Keratinocyte (primary cell): ENCODE measurements around the gene TMEM87A. TPM values are rescaled to one million over a fixed set of nuclear protein-coding genes. Genes with fewer than 3 reads are reported as not detected.
A peak's percentile ranks its signal among the peaks of the same experiment; 100 is the strongest.

ENCODE experiments used
- DNase-seq: peaks from one replicate; pipeline ENCODE4 v3.0.0-alpha.2; 2011; ENCODE audit warnings: low read depth, missing footprints, low spot score
- FAIRE-seq: peaks from 2 replicates; lab custom pipeline; 2011; peaks lifted over from hg19 to GRCh38; lab: Jason Lieb, UNC
- H2AFZ ChIP-seq: 2 replicates; pipeline ENCODE4 v1.6.0; 2012; ENCODE audit warnings: low read length, control low read depth, inconsistent platforms; ENCODE audit not compliant: control insufficient read depth
- H3K27ac ChIP-seq: 2 replicates; pipeline ENCODE4 v1.5.1; 2011; ENCODE audit warnings: low read length; ENCODE audit not compliant: control insufficient read depth, insufficient read depth
- H3K27me3 ChIP-seq: 3 replicates; pipeline ENCODE4 v1.6.0; 2011; ENCODE audit warnings: low read length; ENCODE audit not compliant: control insufficient read depth, insufficient read depth; ENCODE audit errors: extremely low read depth
- H3K36me3 ChIP-seq, 2 experiments: 2 replicates in 1 of 2; 3 replicates in 1 of 2; pipeline ENCODE4 v1.5.1; 2011; ENCODE audit warnings: low read length in 2 of 2, mild to moderate bottlenecking in 1 of 2; ENCODE audit not compliant: control insufficient read depth in 2 of 2, insufficient read depth in 2 of 2; ENCODE audit errors: extremely low read depth in 1 of 2
- H3K4me1 ChIP-seq: 3 replicates; pipeline ENCODE4 v1.5.1; 2011; ENCODE audit warnings: low read length; ENCODE audit not compliant: control insufficient read depth, insufficient read depth; ENCODE audit errors: extremely low read depth
- H3K4me2 ChIP-seq: 3 replicates; pipeline ENCODE4 v1.6.0; 2011; ENCODE audit warnings: low read depth, low read length; ENCODE audit not compliant: control insufficient read depth, insufficient read depth; ENCODE audit errors: extremely low read depth
- H3K4me3 ChIP-seq, 3 experiments: fragments of 200-600 bp in 1 of 3; sonication (generic) in 1 of 3; 2 replicates in 2 of 3; 3 replicates in 1 of 3; pipeline ENCODE4 v1.5.1; 2011 to 2016; ENCODE audit warnings: low read length in 3 of 3, mild to moderate bottlenecking in 3 of 3, control low read depth in 2 of 3, inconsistent platforms in 1 of 3, low read depth in 1 of 3, mixed read lengths in 1 of 3, mixed run types in 1 of 3, moderate library complexity in 1 of 3; ENCODE audit not compliant: control insufficient read depth in 2 of 3, insufficient read depth in 2 of 3; ENCODE audit errors: extremely low read depth in 1 of 3
- H3K79me2 ChIP-seq: 2 replicates; pipeline ENCODE4 v1.6.0; 2012; ENCODE audit warnings: low read length; ENCODE audit not compliant: control insufficient read depth, insufficient read depth
- H3K9ac ChIP-seq: 3 replicates; pipeline ENCODE4 v1.6.0; 2011; ENCODE audit warnings: low read length; ENCODE audit not compliant: control insufficient read depth, insufficient read depth; ENCODE audit errors: extremely low read depth
- H3K9me1 ChIP-seq: 3 replicates; pipeline ENCODE4 v1.6.0; 2011; ENCODE audit warnings: low read length; ENCODE audit not compliant: control insufficient read depth, insufficient read depth; ENCODE audit errors: extremely low read depth
- H3K9me3 ChIP-seq: 2 replicates; pipeline ENCODE4 v1.5.1; 2012; ENCODE audit warnings: low read depth, low read length; ENCODE audit not compliant: control insufficient read depth
- H4K20me1 ChIP-seq: 3 replicates; pipeline ENCODE4 v1.6.0; 2011; ENCODE audit warnings: low read length; ENCODE audit not compliant: control insufficient read depth, insufficient read depth; ENCODE audit errors: extremely low read depth
- CTCF ChIP-seq, 3 experiments: IDR thresholded peaks in 1 of 3; conservative IDR thresholded peaks in 1 of 3; optimal IDR thresholded peaks in 1 of 3; 2 replicates in 2 of 3; 3 replicates in 1 of 3; pipeline versions ENCODE3 to v1.5.1; 2011; ENCODE audit warnings: low read length in 3 of 3, mild to moderate bottlenecking in 3 of 3, moderate library complexity in 2 of 3, control low read depth in 1 of 3, inconsistent platforms in 1 of 3; ENCODE audit not compliant: insufficient read depth in 2 of 3; ENCODE audit errors: extremely low read depth in 1 of 3
- EZH2 ChIP-seq: IDR thresholded peaks from one replicate; pipeline ENCODE4 v1.6.1; 2012; ENCODE audit warnings: inconsistent platforms, mild to moderate bottlenecking, low read length, moderate library complexity
- dilution Hi-C: fragments of 300-500 bp; cut with MboI; formaldehyde crosslinking; loops from one replicate; pipeline ENCODE4 v1.7.0; 2020; ENCODE audit warnings: low sequenced_read_pairs; ENCODE audit not compliant: extremely low pct_ligation_motif_present
- polyA plus RNA-seq, 5 experiments: library from polyadenylated mRNA; depleted of rRNA in 3 of 5; stranded (reverse) in 3 of 5; stranded (forward) in 1 of 5; unstranded in 1 of 5; fragments of >200 nt; gene quantifications; 1 replicate in 1 of 5; 2 replicates in 3 of 5; 3 replicates in 1 of 5; pipeline versions ENCODE4 v1.2.1 to v1.2.3, GENCODE V29; 2011 to 2012; ENCODE audit warnings: missing spikeins in 2 of 5, low read depth in 1 of 5, low replicate concordance in 1 of 5

Gene TMEM87A
- polyA plus RNA-seq, 1 donor (not counting 4 experiments of a cell fraction or from before 2014, with no cell fraction given): 43.7 TPM

DNA sequence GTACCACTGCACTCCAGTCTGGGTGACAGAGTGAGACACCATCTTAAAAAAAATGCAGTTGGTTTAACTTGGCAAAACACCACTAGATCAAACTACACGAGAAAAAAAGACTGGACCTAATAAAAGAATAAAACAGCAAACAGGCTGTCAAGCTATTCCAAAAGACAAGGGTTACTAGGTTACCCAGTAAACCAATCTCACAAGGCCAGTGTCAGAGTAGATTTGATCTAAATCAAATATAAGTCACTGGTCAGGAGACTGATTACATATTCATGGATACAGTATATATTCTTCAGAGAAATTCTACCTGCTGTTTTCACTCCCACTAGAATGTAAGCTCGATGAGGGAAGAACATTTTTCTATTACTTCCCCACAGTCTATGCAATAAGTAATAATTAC is 2.7 kb downstream of the TMEM87A start:
- Histone ChIP-seq H3K9me1 (no peaks in the 10 kb centered on the region), H3K9me3 (no peaks in the 10 kb centered on the region)

GRCh38 chr15:42267286-42267685 is 5.9 kb downstream of the TMEM87A start:
- TF ChIP-seq EZH2 (no peak), CTCF (optimal IDR thresholded peaks at IDR 0.05 in 1 of 3, IDR thresholded peaks at IDR 0.05 in 1 of 3, conservative IDR thresholded peaks at IDR 0.05 in 1 of 3; ENCODE audit: extremely low read depth in 1 of 3, insufficient read depth in 2 of 3, low read length in 3 of 3) (no peak)

More for the DNA sequence above, 2.7 kb downstream of the TMEM87A start:
- peak overlapping the region in 1 of 3 experiments; percentile 86 for H3K4me3 ChIP-seq
- no peaks in the 10 kb centered on the region for H3K27me3 ChIP-seq
- no peak overlapping the region for H3K27ac ChIP-seq
- peaks cover 61% of the 10 kb centered on the region for H3K79me2 ChIP-seq
- H3K9ac ChIP-seq: no peak overlapping the region
- H4K20me1 ChIP-seq: no peaks in the 10 kb centered on the region
- no peak for DNase-seq
- no peak for FAIRE-seq
- dilution Hi-C loops: no loop called here
- TF ChIP-seq CTCF (optimal IDR thresholded peaks at IDR 0.05 in 1 of 3, IDR thresholded peaks at IDR 0.05 in 1 of 3, conservative IDR thresholded peaks at IDR 0.05 in 1 of 3; ENCODE audit: extremely low read depth in 1 of 3, insufficient read depth in 2 of 3, low read length in 3 of 3) (no peak), EZH2 (no peak)
- H3K4me2 ChIP-seq: peak overlapping the region; percentile 100
- peaks cover 3% of the 10 kb centered on the region in 2 experiments for H3K36me3 ChIP-seq
- H2AFZ ChIP-seq: no peak overlapping the region
- H3K4me1 ChIP-seq: peaks cover 18% of the 10 kb centered on the region

More at GRCh38 chr15:42267286-42267685, 5.9 kb downstream of the TMEM87A start:
- no peaks in the 10 kb centered on the region for H3K27me3 ChIP-seq
- peaks cover 13% of the 10 kb centered on the region for H3K4me1 ChIP-seq
- H3K9me3 ChIP-seq: no peaks in the 10 kb centered on the region
- no peak overlapping the region for H3K9ac ChIP-seq
- peaks cover 48% of the 10 kb centered on the region for H3K79me2 ChIP-seq
- no peak for DNase-seq
- no peak overlapping the region for H3K4me3 ChIP-seq
- no peaks in the 10 kb centered on the region for H3K9me1 ChIP-seq
- no peak overlapping the region for H3K27ac ChIP-seq
- H3K4me2 ChIP-seq: no peak overlapping the region
- dilution Hi-C loops: no loop called here
- H3K36me3 ChIP-seq: peaks cover 7 to 8% of the 10 kb centered on the region in 2 experiments
- no peak for FAIRE-seq
- no peaks in the 10 kb centered on the region for H4K20me1 ChIP-seq
- no peak overlapping the region for H2AFZ ChIP-seq
